Liver (tissue), 3 donors: ENCODE measurements around the gene PRPSAP2.

ENCODE experiments used
- EGR1 ChIP-seq, 2 donors: IDR thresholded peaks; 2 replicates each; pipeline ENCODE4 v1.6.1; 2016 to 2018; ENCODE audit warnings: antibody characterized with exemption in 2 of 2, low read depth in 2 of 2
- FOXA1 ChIP-seq: IDR thresholded peaks from 2 replicates; pipeline ENCODE4 v1.6.1; 2016; ENCODE audit warnings: antibody characterized with exemption
- FOXA2 ChIP-seq: IDR thresholded peaks from 2 replicates; pipeline ENCODE4 v1.6.1; 2016; ENCODE audit warnings: antibody characterized with exemption
- GABPA ChIP-seq, 2 donors: IDR thresholded peaks in 1 of 2; conservative IDR thresholded peaks in 1 of 2; 2 replicates each; pipeline ENCODE4 v1.6.1; 2016; ENCODE audit warnings: antibody characterized with exemption in 2 of 2, mild to moderate bottlenecking in 1 of 2, moderate library complexity in 1 of 2
- JUND ChIP-seq, 2 donors: IDR thresholded peaks; 2 replicates each; pipeline ENCODE4 v1.6.1; 2016; ENCODE audit warnings: antibody characterized with exemption in 2 of 2
- RAD21 ChIP-seq, 2 donors: IDR thresholded peaks; 2 replicates each; pipeline ENCODE4 v1.6.1; 2016; ENCODE audit warnings: antibody characterized with exemption in 2 of 2, mild to moderate bottlenecking in 2 of 2
- RXRA ChIP-seq, 2 donors: IDR thresholded peaks; 2 replicates each; pipeline ENCODE4 v1.6.1; 2017 to 2018; ENCODE audit warnings: antibody characterized with exemption in 2 of 2, mild to moderate bottlenecking in 1 of 2
- SP1 ChIP-seq: IDR thresholded peaks from 2 replicates; pipeline ENCODE4 v1.6.1; 2018; ENCODE audit warnings: antibody characterized with exemption, mild to moderate bottlenecking
- TAF1 ChIP-seq: conservative IDR thresholded peaks from 2 replicates; pipeline ENCODE4 v1.6.1; 2016; ENCODE audit warnings: antibody characterized with exemption, mild to moderate bottlenecking
- YY1 ChIP-seq: IDR thresholded peaks from 2 replicates; pipeline ENCODE4 v1.6.1; 2016; ENCODE audit warnings: antibody characterized with exemption, mild to moderate bottlenecking
- TF ChIP-seq, protein P1 (sequence below): IDR thresholded peaks from 2 replicates; pipeline ENCODE4 v1.6.1; 2016; ENCODE audit warnings: antibody characterized with exemption
- TF ChIP-seq, protein P2 (sequence below): fragments of 150-350 bp; IDR thresholded peaks from 2 replicates; pipeline ENCODE4 v1.5.1; 2017; ENCODE audit warnings: improper control_type of control experiment, low read depth, low read length; ENCODE audit not compliant: missing input control
- TF ChIP-seq, protein P3 (sequence below): IDR thresholded peaks from 2 replicates; pipeline ENCODE4 v1.6.1; 2016; ENCODE audit warnings: antibody characterized with exemption, mild to moderate bottlenecking
- TF ChIP-seq, protein P4 (sequence below): IDR thresholded peaks from 2 replicates; pipeline ENCODE4 v1.6.1; 2016; ENCODE audit warnings: antibody characterized with exemption
- donor health status: healthy.
- donor health status: healthy.

DNA sequence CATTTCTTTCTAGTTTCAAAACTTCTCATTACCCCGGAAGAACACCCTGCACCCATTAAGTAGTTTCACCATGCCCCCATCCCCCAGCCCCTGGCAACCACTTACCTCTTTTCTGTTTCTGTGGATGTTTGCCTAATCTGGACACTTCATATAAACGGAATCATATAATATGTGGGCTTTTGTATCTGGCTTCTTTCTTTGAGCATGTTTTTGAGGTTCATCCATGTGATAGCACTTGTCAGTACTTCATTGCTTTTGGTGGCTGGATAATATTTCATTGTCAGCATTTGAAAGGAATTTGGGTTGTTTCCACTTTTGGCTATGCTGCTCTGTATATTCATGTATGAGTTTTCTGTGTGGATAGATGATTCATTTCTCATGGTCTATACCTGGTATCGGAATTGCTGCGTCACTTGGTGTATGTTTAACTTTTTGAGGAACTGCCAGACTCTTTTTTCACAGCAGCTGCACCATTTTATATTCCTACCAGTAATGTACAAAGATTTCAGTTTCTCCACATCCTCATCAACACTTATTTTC lies 64.1 kb downstream of the PRPSAP2 start:
- TF ChIP-seq, protein P1, sequence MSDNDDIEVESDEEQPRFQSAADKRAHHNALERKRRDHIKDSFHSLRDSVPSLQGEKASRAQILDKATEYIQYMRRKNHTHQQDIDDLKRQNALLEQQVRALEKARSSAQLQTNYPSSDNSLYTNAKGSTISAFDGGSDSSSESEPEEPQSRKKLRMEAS: no peak
- TF ChIP-seq GABPA (IDR thresholded peaks at IDR 0.05 in 1 of 2, conservative IDR thresholded peaks at IDR 0.05 in 1 of 2): no peak
- TF ChIP-seq SP1: no peak
- TF ChIP-seq, protein P2, sequence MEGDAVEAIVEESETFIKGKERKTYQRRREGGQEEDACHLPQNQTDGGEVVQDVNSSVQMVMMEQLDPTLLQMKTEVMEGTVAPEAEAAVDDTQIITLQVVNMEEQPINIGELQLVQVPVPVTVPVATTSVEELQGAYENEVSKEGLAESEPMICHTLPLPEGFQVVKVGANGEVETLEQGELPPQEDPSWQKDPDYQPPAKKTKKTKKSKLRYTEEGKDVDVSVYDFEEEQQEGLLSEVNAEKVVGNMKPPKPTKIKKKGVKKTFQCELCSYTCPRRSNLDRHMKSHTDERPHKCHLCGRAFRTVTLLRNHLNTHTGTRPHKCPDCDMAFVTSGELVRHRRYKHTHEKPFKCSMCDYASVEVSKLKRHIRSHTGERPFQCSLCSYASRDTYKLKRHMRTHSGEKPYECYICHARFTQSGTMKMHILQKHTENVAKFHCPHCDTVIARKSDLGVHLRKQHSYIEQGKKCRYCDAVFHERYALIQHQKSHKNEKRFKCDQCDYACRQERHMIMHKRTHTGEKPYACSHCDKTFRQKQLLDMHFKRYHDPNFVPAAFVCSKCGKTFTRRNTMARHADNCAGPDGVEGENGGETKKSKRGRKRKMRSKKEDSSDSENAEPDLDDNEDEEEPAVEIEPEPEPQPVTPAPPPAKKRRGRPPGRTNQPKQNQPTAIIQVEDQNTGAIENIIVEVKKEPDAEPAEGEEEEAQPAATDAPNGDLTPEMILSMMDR: no peak
- no peak for TF ChIP-seq RXRA (IDR thresholded peaks at IDR 0.05)
- TF ChIP-seq EGR1 (IDR thresholded peaks at IDR 0.05; ENCODE audit: low read depth in 2 of 2): no peak
- TF ChIP-seq TAF1: no peak
- TF ChIP-seq, protein P3, sequence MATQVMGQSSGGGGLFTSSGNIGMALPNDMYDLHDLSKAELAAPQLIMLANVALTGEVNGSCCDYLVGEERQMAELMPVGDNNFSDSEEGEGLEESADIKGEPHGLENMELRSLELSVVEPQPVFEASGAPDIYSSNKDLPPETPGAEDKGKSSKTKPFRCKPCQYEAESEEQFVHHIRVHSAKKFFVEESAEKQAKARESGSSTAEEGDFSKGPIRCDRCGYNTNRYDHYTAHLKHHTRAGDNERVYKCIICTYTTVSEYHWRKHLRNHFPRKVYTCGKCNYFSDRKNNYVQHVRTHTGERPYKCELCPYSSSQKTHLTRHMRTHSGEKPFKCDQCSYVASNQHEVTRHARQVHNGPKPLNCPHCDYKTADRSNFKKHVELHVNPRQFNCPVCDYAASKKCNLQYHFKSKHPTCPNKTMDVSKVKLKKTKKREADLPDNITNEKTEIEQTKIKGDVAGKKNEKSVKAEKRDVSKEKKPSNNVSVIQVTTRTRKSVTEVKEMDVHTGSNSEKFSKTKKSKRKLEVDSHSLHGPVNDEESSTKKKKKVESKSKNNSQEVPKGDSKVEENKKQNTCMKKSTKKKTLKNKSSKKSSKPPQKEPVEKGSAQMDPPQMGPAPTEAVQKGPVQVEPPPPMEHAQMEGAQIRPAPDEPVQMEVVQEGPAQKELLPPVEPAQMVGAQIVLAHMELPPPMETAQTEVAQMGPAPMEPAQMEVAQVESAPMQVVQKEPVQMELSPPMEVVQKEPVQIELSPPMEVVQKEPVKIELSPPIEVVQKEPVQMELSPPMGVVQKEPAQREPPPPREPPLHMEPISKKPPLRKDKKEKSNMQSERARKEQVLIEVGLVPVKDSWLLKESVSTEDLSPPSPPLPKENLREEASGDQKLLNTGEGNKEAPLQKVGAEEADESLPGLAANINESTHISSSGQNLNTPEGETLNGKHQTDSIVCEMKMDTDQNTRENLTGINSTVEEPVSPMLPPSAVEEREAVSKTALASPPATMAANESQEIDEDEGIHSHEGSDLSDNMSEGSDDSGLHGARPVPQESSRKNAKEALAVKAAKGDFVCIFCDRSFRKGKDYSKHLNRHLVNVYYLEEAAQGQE: no peak
- TF ChIP-seq FOXA1: no peak
- no peak for TF ChIP-seq JUND (IDR thresholded peaks at IDR 0.05)
- no peak for TF ChIP-seq RAD21 (IDR thresholded peaks at IDR 0.05)
- TF ChIP-seq, protein P4, sequence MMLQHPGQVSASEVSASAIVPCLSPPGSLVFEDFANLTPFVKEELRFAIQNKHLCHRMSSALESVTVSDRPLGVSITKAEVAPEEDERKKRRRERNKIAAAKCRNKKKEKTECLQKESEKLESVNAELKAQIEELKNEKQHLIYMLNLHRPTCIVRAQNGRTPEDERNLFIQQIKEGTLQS: no peak
- no peak for TF ChIP-seq FOXA2
- TF ChIP-seq YY1: no peak
